OCI-LY3 (cell line): ENCODE results near the gene SLC27A4.

ENCODE experiments used
- H2AFZ ChIP-seq: fragments of 200-600, 300-600 bp; shearing (Covaris generic); 2 replicates; pipeline ENCODE4 v1.6.0; 2014; ENCODE audit warnings: antibody characterized with exemption, low read depth, low read length
- H3K27ac ChIP-seq: fragments of 200-600, 300-600 bp; sonication (generic); 2 replicates; pipeline ENCODE4 v1.5.1; 2014; ENCODE audit warnings: mild to moderate bottlenecking, low read length, moderate library complexity, mixed read lengths
- H3K27me3 ChIP-seq: fragments of 200-600, 300-600 bp; sonication (generic); 2 replicates; pipeline ENCODE4 v1.6.1; 2014; ENCODE audit warnings: low read depth, low read length, mixed read lengths
- H3K36me3 ChIP-seq: fragments of 200-600, 300-600 bp; sonication (generic); replicated peaks from 2 replicates; pipeline ENCODE3; 2014; ENCODE audit warnings: low read depth, low read length, mixed read lengths
- H3K4me1 ChIP-seq: fragments of 300-600, 200-600 bp; sonication (generic); 2 replicates; pipeline ENCODE4 v1.6.1; 2014; ENCODE audit warnings: low read length, mixed read lengths
- H3K4me2 ChIP-seq: fragments of 200-600, 300-600 bp; sonication (generic); 2 replicates; pipeline ENCODE4 v1.6.1; 2014; ENCODE audit warnings: low read length, mixed read lengths
- H3K4me3 ChIP-seq: fragments of 300-600, 200-600 bp; sonication (generic); 2 replicates; pipeline ENCODE4 v1.5.1; 2014; ENCODE audit warnings: antibody characterized with exemption, mild to moderate bottlenecking, low read length, moderate library complexity
- H3K79me2 ChIP-seq: fragments of 300-600, 200-600 bp; shearing (Covaris generic); 2 replicates; pipeline ENCODE4 v1.6.1; 2014; ENCODE audit warnings: mild to moderate bottlenecking, low read length, mixed read lengths
- H3K9ac ChIP-seq: fragments of 300-600, 200-600 bp; shearing (Covaris generic); 2 replicates; pipeline ENCODE4 v1.6.0; 2014; ENCODE audit warnings: mild to moderate bottlenecking, low read length, moderate library complexity
- H3K9me3 ChIP-seq: fragments of 200-600, 300-600 bp; shearing (Covaris generic); 2 replicates; pipeline ENCODE4 v1.6.1; 2014; ENCODE audit warnings: low read length, mixed read lengths; ENCODE audit not compliant: insufficient read depth
- H4K20me1 ChIP-seq: fragments of 200-600, 300-600 bp; sonication (generic); 2 replicates; pipeline ENCODE4 v1.6.1; 2016; ENCODE audit warnings: low read length, mixed read lengths; ENCODE audit not compliant: insufficient read depth
- CTCF ChIP-seq: fragments of 200-600, 300-600 bp; sonication (generic); IDR thresholded peaks from 2 replicates; pipeline ENCODE4 v1.5.1; 2014; ENCODE audit warnings: antibody characterized with exemption, low read length, low read depth
- EZH2phosphoT487 ChIP-seq: fragments of 200-600 bp; shearing (Covaris generic); IDR thresholded peaks from 2 replicates; pipeline ENCODE4 v1.6.1; 2018; ENCODE audit warnings: antibody characterized with exemption, mixed run types, low read depth

SLC27A4 gene

GRCh38 chr9:128396970-128397613 lies 56.8 kb downstream of the SLC27A4 start:
- H3K4me1 ChIP-seq: no peaks in the 10 kb centered on the region
- H3K4me3 ChIP-seq: no peak overlapping the region
- no peak overlapping the region for H3K27ac ChIP-seq
- peaks cover 3% of the 10 kb centered on the region for H3K36me3 ChIP-seq
- TF ChIP-seq CTCF (no peak), EZH2phosphoT487 (no peak)
- H3K9me3 ChIP-seq: no peaks in the 10 kb centered on the region
- no peaks in the 10 kb centered on the region for H3K27me3 ChIP-seq
- H3K79me2 ChIP-seq: no peaks in the 10 kb centered on the region
- no peak overlapping the region for H3K9ac ChIP-seq
- H4K20me1 ChIP-seq: no peaks in the 10 kb centered on the region
- no peak overlapping the region for H2AFZ ChIP-seq
- H3K4me2 ChIP-seq: no peak overlapping the region

- H3K4me2 ChIP-seq: no peak overlapping the region
- no peak overlapping the region for H3K9ac ChIP-seq
- TF ChIP-seq EZH2phosphoT487 (no peak), CTCF (no peak)
- H3K9me3 ChIP-seq: no peaks in the 10 kb centered on the region
- H2AFZ ChIP-seq: no peak overlapping the region
- H3K4me1 ChIP-seq: no peaks in the 10 kb centered on the region
- no peaks in the 10 kb centered on the region for H3K36me3 ChIP-seq
- H3K27me3 ChIP-seq: no peaks in the 10 kb centered on the region
- no peaks in the 10 kb centered on the region for H3K79me2 ChIP-seq
- H3K27ac ChIP-seq: no peak overlapping the region
- H3K4me3 ChIP-seq: no peak overlapping the region
- no peaks in the 10 kb centered on the region for H4K20me1 ChIP-seq
Observed at GRCh38 chr9:128397831-128398230, 57.5 kb downstream of the SLC27A4 start.

- Histone ChIP-seq H3K27me3 (no peaks in the 10 kb centered on the region), H3K4me2 (no peak overlapping the region), H4K20me1 (no peaks in the 10 kb centered on the region), H3K27ac (no peak overlapping the region), H3K4me3 (no peak overlapping the region), H2AFZ (no peak overlapping the region), H3K9ac (no peak overlapping the region), H3K4me1 (no peaks in the 10 kb centered on the region), H3K79me2 (no peaks in the 10 kb centered on the region), H3K9me3 (no peaks in the 10 kb centered on the region), H3K36me3 (no peaks in the 10 kb centered on the region)
- TF ChIP-seq CTCF: no peak
- TF ChIP-seq EZH2phosphoT487: no peak
Observed at GRCh38 chr9:128399861-128400260, 59.5 kb downstream of the SLC27A4 start.

- Histone ChIP-seq H3K36me3 (no peaks in the 10 kb centered on the region), H3K27me3 (no peaks in the 10 kb centered on the region), H3K27ac (no peak overlapping the region), H3K4me3 (no peak overlapping the region), H3K4me2 (no peak overlapping the region), H3K9ac (no peak overlapping the region), H4K20me1 (no peaks in the 10 kb centered on the region), H3K4me1 (no peaks in the 10 kb centered on the region), H3K9me3 (no peaks in the 10 kb centered on the region), H2AFZ (no peak overlapping the region), H3K79me2 (no peaks in the 10 kb centered on the region)
- no peak for TF ChIP-seq CTCF
- TF ChIP-seq EZH2phosphoT487: no peak
Observed at GRCh38 chr9:128404560-128404959, 64.2 kb downstream of the SLC27A4 start.
